ENCODE results near the gene FLAD1.
"Not testable (repeated sequence)": the region's sequence is repeated elsewhere in the genome, so short reads cannot be mapped to it uniquely, and the experiment has no call there.

FLAD1 gene

DNA sequence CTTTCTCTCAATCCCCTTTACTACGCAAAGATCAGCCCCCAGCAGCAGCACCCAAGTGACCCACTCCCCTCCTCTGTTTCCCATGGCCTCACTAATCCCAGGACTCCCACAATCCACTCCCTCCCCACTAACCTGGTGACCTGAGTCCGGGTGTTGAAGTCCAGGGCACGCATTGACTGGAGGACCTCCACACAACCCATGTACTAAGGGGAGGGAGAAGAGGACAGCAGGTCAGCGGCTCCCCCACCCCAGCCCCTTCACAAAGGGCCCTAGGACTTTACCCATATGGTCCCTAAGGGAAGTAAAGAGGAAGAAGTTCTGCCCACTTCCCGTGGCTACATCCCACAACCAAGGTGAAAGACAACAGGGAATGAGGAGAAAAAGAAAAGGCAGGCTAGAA, 13.9 kb upstream of the FLAD1 start:
- DNase-seq (ENCODE audit: low read depth in 2 of 2), result no peak

DNA sequence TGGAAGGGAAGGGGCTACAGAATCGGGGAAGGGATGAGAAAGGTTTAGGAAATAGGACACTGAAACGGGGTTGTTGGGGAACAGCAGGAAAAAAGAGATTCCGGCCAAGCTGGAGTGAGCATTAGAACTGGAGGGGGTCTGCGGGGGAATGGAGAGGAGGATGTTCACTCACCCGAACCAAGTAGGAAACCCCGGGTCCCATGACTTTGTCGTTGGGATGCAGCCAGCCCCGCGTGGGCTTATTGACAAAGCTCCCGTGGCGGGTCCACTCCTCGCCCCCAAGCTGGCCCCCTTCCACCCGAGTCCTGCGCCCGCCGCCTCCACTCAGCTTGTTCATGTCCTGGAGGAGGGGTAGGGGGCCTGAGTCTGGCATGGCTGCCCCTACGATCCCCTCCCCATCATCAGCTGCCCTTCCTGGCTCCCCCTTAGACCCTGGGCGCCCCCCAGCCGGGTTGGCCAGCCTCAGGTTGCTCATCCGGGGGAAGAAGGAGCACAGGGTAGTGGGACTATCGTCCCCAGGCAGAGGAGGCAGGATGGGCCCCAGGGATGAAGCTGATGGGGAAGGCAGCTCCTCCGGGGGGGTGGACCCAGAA, 13.2 kb upstream of the FLAD1 start:
- no peak for DNase-seq (ENCODE audit: low read depth in 2 of 2)

DNA sequence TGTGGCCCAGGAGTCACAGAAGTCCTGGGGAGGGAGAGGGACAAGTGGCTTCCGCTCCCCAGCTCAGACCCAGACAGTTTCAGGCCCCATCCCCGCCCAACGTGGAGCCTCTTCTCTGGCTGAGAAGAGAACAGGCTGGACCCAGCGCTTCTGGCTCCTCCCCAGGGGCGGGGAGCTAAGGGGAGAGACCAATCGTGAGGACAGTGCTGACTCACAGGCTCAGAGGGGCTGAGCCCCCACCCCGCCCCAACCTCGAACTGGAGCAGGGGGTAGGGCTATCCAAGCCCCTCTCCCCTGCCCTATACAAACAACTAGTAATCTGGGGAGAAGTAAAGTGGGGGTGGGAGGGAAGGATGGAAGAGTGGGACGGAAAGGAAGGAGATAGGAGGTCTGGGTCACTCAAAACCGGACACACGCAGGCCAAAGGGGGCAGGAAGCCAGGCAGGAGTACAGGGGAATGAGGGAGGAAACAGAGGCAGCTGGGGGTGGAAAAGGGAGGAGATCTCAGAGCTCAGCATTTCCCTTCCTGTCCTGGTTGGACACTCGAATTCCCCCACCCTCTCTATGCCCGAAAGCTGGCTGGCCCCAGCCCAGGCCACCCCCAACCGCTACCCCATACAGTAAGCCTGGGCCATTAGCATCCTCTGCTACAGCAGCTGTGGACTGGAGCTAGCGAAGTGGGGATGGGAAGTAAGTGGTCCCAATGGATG, 12.4 kb upstream of the FLAD1 start, which contains the start of gene SHC1:
Gene SHC1, minus strand, starts transcription at position 117 of the 710 bp plus-strand sequence. CDS start 221 bp downstream, outside the sequence.
- no peak for DNase-seq (ENCODE audit: low read depth in 2 of 2)

DNA sequence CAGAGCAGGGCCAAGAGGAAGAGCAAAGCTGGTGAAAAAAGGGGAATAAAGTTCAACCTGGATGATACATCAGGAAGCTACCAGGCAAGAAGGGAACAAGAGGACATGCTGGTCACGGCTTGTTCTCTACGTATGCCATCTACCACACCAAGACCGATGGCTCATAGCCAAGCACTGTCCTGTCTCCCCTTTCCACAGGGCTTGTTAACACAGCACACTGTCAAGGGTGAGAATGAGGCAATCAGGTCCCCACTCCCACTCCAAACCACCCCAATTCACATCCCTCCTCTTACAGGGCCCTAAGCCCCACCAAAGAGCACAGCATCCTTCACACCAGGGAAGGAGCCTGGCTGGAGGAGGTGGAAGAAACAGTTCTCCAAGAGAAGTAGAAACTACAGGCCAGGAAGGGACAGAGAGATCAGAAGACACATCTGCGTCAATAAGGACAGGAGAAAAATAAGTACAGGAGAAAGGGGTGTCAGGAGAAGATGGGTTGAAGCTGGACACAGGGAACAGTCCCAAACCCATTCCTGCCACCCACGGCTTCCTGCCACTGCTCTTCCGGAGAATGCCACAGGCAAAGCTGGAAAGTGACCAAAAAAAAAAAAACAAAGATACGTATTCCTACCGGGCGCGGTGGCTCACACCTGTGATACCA, 11.7 kb upstream of the FLAD1 start:
- DNase-seq (ENCODE audit: low read depth in 2 of 2), result no peak

DNA sequence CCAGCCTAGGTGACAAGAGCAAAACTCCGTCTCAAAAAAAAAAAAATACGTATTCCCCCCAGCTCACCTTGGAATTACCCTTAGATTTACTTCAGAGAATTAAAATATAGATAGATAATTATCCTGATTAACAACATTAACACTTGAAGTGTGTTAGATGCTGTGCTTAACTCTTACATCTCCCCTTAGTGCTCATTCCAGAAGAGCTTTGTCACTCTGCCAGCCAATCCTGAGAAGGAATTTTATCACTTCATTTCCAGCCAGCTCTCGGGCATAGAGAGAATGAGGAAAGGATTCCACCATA, 11.0 kb upstream of the FLAD1 start:
- no peak for DNase-seq (ENCODE audit: low read depth in 2 of 2)

DNA sequence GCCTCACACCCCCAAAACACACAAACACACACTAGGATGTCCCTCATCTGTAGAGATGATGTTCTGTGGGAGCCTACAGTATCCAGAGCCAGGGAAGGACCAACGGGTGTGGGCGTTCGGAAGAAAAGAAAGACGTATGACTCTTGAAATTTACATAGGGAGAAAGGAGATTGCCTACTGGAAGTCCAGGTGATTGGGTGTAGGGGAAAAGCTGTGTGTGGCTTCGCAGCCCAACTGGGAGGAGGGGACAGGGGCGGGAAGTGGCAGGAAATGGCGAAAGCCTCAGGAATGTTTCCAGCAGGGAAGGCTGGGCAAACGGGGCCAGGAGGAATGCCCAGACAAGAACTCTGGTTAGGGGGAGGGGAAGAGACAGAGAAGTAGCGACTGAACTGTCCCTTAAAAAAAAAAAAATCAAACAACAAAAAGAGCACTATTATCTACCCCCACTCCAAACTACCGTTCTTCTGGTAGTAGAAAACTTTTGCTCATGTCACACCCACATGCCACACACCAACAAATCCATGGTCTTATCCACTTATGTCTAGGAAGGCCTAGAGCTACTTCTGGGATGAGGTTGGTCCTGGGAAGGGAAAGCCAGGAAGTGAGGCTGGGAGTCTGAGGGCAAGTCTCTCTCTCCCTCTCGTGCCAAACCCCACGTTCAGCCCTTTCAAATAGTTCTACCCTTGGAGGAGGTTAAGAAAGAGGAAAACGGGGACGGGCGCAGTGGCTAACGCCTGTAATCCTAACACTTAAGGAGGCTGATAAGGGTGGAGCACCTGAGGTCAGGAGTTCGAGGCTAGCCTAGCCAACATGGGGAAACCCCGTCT, 10.4 kb upstream of the FLAD1 start:
- DNase-seq (ENCODE audit: low read depth in 2 of 2), result no peak

DNA sequence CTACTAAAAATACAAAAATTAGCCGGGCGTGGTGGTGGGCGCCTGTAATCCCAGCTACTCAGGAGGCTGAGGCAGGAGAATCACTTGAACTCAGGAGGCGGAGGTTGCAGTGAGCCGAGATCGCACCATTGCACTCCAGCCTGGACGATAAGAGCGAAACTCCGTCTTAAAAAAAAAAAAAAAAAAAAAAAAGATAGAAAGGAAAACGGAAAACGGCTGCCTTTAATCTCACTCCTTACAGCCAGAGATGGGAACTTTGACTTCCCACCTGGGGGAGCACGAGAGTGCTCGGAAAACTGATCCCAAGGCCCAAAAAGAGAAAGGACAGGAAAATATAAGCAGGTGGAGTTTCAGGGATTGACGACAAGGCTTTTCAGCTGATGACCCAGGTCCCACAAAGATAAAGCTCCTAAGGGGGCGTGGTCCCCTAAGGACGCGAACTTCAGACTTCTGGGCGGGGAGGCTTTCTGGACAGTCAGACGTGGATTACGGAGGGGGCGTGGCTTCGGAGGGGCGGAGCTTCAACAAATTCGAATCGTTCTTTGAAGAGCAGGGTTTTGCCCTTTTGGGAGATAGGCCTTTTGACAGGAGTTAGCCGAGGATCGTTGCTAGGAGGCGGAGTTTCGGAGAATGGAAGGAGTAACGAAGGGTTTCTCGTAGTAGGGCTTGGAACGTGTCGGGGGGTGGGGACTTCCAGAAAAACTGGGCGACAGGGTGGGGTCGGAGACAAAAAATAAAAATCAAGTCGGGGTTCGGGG, 9.6 kb upstream of the FLAD1 start:
- peak; percentile 95 to 97 for DNase-seq (ENCODE audit: low read depth in 2 of 2)

DNA sequence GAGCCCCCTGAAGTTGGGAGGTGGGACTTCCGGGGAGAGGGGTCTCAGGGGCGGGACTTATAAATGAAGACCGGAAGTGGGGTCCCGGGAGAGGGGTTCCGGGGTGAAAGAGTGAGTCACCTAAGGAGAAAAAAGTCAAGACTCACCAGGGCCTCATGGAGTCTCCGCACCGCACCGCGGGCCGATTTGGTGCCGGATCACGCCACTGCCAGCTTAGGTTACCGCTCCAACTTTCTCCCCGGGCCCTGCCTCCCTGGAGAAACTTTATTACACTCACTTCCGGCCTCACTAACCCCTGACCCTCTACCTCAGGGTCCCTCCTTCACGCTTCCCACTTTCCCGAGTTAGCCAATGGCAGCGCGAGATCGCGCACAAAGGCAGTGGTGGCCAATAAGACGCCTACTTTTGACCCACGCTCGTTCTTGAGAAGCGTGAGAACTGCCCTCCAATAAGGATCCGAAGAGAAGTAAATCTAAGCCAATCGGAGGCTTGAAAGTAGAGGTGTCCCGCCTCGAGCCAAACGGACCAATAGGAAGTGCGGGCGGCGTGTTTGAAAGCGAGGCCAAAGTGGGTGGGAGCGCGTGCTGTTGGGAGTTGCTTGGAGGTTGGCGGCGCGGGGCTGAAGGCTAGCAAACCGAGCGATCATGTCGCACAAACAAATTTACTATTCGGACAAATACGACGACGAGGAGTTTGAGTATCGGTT, 8.9 kb upstream of the FLAD1 start, which contains the start of gene CKS1B:
Gene CKS1B, plus strand, starts transcription at position 580 of the 706 bp plus-strand sequence. Its CDS starts 65 bp downstream, at position 645.
- peak; percentile 88 to 94 for DNase-seq (ENCODE audit: low read depth in 2 of 2)

DNA sequence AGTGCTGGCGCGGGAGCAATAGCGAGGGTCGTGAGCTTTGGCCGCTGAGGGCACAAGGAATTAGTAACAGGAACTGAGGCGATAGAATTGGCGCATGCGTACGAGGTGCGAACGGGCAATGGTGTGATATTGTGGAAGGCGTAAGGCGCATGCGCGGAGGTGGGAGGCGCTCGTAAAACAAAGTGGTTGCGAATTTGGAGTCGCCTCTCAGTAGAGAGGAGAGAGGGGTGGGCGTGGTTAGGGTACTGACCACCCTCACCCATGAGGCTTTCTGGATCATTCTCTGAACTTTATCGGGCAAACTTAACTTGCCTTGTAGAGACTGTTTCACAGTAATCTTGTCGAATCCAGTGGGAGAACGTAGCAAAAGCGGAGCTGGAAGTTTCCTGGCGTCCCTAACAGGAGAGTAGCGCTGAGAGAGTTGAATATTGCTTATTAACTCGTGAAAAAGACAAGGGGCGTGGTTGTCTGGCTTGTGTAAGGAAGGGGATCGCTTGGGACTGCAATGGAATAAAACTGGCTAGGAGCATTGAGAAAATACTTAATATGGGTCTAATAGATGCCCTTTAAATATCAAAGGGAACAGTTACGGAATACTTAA, 8.2 kb upstream of the FLAD1 start:
- peak; percentile 88 to 91 for DNase-seq (ENCODE audit: low read depth in 2 of 2)

DNA sequence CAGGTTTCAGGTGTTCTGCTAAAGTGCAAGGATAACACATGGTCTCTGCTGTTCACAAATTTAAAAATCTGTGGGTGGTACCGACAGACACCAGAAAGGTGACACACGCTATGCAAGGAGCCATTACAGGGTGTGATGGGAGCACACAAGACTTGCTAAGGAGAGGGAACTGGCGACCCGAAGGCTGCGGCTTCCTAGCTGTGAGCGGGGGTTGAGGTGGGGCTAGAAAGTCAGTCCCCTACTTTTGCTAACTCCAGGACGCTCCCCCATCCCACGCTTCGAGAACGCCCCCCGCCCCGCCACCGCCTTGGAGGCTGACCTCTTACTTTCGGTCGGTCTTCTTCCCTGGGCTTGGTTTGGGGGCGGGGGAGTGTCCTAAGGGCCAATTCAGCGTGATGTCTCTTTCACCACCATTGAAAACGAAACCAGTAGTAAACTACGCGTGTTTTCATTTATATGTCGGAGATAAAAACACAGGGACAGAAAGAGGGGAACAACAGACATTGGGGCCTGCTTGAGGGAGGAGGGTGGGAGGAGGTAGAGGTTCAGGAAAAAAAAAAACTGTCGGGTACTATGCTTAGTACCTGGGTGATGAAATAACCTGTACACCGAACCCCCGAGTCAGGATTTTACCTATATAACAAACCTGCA, 7.6 kb upstream of the FLAD1 start:
- peak; percentile 45 to 57 for DNase-seq (ENCODE audit: low read depth in 2 of 2)

DNA sequence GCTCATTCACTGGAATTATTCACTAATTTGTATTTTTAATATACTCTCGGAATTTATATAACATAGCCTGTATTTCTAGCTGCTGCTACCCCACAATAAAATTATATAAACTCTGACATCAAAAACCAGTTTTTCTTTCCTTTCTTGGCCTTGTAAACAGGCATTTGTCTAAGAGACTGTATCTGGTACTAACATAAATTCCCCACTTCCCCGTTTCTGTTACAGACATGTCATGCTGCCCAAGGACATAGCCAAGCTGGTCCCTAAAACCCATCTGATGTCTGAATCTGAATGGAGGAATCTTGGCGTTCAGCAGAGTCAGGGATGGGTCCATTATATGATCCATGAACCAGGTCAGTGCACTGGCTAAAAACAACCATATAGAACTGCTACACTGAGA, 5.4 kb upstream of the FLAD1 start:
- DNase-seq (ENCODE audit: low read depth in 2 of 2), result not testable (repeated sequence)

DNA sequence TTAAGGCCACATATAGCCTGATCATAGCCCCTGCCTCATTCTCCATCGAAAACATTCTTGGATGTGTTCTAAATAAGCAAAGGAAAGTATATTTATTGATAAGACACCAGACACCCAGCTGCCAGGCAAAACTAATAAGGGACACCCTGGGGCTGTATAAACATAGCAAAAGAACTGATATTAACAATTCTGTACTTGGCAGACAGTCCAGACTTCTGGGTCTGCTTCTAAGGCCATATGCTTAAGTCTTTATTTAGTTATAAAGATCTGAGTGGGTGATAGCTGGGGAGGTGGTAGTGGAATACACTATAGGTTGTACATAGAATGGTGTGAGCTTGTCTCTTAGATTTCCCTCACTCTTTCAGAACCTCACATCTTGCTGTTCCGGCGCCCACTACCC, 4.8 kb upstream of the FLAD1 start:
- no peak for DNase-seq (ENCODE audit: low read depth in 2 of 2)

DNA sequence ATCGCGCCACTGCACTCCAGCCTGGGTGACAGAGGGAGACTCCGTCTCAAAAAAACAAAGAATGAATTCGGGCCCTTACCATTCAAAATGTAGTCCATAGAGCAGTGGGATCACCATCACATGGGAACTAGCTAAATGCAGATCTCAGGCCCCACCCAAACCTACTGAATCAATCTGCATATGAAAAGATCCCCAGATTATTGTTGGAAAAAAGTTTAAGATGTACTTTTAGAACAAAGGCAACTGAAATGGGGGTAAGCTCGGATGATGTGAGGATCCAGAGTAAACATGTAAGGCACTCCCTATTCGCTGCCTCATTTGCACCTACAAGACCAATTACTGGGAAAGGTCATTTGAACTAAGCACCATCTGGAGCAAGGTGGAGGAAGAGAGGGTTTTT, 803 bp upstream of the FLAD1 start:
- no peak for DNase-seq (ENCODE audit: low read depth in 2 of 2)

DNA sequence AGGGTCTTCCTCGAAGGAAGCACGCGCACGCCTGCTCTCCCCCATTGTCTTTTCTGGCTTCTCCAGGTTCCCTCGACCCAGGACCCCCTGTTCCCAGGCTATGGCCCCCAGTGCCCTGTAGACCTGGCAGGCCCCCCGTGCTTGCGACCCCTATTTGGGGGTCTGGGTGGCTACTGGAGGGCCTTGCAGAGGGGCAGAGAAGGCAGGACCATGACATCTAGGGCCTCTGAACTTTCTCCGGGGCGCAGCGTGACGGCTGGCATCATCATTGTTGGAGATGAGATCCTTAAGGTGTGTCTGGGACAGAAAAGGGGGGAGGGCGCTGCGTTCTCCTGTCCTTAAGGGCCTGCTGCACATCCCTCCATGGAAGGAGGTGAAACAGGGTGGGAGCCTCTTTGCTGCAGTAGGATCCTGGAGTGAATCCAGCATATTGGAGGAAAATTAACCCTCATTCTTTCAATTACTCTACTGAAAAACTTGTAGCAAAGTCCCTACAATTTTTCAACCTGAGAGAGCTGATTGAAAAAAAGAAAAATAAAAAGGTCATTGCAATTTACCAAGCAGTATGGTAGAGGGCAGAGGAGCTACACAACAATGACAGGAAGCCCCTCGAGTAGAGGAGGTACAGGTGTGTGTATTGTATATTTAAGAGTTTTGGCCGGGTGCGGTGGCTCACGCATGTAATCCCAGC, 777 bp downstream of the FLAD1 start:
- no peak for DNase-seq (ENCODE audit: low read depth in 2 of 2)

DNA sequence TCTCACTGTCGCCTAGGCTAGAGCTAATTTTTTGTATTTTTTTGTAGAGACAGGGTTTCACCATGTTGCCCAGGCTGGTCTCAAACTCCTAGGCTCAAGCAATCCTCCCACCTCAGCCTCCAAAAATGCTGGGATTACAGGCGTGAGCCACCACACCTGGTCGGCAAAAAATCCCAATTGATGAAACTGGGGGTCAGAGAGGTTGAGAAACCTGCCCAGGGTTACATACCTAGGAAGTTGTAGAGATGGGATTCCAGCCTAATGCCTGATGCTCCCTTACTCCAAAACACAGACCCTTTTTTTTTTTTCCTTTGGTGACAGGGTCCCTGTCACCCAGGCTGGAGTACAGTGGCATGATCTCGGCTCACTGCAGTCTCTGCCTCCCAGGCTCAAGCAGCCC, 3.6 kb downstream of the FLAD1 start:
- DNase-seq (ENCODE audit: low read depth in 2 of 2), result not testable (repeated sequence)

DNA sequence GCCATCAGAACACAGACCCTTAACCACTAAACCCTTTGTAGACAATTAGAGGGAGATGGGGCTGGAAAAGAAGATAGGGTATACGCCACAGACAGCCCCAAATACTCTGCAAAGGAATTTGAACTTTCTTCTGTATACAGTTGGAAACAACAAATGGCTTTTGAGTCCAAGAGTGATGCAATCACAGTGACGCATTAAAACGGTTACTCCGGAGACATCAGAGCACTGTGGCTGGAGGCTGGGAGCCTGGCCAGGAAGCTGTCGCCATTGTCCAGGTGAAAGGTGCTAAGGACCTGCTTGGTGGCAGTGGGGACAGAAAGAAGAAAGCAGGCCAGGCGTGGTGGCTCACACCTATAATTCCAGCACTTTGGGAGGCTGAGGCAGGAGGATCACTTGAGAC, 4.2 kb downstream of the FLAD1 start:
- no peak for DNase-seq (ENCODE audit: low read depth in 2 of 2)

DNA sequence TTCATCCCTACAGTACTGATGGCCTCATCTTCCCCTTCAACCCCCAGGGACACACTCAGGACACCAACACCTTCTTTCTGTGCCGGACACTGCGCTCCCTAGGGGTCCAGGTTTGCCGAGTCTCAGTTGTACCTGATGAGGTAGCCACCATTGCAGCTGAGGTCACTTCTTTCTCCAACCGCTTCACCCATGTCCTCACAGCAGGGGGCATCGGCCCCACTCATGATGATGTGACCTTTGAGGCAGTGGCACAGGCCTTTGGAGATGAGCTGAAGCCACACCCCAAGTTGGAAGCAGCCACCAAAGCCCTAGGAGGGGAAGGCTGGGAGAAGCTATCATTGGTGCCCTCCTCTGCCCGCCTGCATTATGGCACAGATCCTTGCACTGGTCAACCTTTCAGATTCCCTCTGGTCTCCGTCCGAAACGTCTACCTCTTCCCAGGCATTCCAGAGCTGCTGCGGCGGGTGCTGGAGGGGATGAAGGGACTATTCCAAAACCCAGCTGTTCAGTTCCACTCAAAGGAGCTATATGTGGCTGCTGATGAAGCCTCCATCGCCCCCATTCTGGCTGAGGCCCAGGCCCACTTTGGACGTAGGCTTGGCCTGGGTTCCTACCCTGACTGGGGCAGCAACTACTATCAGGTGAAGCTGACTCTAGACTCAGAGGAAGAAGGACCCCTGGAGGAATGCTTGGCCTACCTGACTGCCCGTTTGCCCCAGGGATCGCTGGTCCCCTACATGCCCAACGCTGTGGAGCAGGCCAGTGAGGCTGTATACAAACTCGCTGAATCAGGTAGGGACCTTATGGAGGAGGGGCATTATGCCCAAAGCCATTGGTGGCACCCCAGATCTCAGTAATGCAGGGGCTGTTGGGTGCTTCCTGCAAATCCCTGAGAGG, 5.2 kb downstream of the FLAD1 start:
- no peak for DNase-seq (ENCODE audit: low read depth in 2 of 2)

DNA sequence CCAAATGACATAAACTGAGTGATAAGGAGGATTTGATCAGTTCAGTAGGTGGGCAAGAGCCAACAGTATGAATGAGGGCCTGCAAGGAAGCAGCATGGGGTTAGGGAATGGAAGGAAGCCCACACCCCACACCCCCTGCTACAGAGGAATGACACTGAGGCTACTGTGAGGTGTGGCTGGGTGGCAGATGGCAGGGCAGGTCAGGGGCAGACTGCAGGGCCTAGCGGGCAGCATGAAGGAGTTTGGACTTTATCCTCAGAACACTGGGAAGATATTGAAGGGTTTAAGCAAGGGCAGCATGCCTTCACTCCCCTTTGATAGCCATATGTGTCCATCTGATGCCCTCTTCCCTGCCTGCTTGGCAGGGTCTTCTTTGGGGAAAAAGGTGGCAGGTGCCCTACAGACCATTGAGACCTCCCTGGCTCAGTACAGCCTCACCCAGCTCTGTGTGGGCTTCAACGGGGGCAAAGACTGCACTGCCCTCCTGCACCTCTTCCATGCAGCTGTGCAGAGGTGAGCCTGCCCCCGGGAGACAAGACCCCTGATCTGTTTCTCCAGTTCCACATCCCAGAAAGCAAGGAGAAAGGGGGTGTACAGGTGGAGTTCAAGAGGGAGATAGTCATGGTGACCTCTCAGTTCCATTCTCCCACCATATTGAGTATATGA, 6.2 kb downstream of the FLAD1 start:
- DNase-seq (ENCODE audit: low read depth in 2 of 2), result no peak

Measured in stimulated activated CD4-positive, alpha-beta T cell treated with anti-CD3 and anti-CD28 coated beads, Interleukin-4, amount 100 ng/mL, for 48 hours (primary cell).